SK-N-SH (cell line): ENCODE data around the gene ZDHHC21.

Experiments
- GABPA ChIP-seq: IDR thresholded peaks from 2 replicates; pipeline ENCODE4 v1.4.0; 2012; ENCODE audit warnings: low read depth, mild to moderate bottlenecking
- MXI1 ChIP-seq: IDR thresholded peaks from 2 replicates; pipeline ENCODE4 v1.6.1; 2012; ENCODE audit warnings: mild to moderate bottlenecking, low read depth, low read length, improper control_type of control experiment
- RAD21 ChIP-seq: IDR thresholded peaks from 2 replicates; pipeline ENCODE4 v1.6.1; 2012; ENCODE audit warnings: mild to moderate bottlenecking, low read length
- RFX5 ChIP-seq: IDR thresholded peaks from 2 replicates; pipeline ENCODE4 v1.6.1; 2012; ENCODE audit warnings: mild to moderate bottlenecking, improper control_type of control experiment, low read length
- SIN3A ChIP-seq: IDR thresholded peaks from 2 replicates; pipeline ENCODE4 v1.6.1; 2012; ENCODE audit warnings: low read depth, mild to moderate bottlenecking, low read length, moderate library complexity, borderline replicate concordance
- YY1 ChIP-seq: IDR thresholded peaks from 2 replicates; pipeline ENCODE4 v1.4.0; 2012; ENCODE audit warnings: low read depth, mild to moderate bottlenecking
- TF ChIP-seq, protein P1 (sequence below): IDR thresholded peaks from 2 replicates; pipeline ENCODE4 v1.4.0; 2012; ENCODE audit warnings: low read depth, borderline replicate concordance
- TF ChIP-seq, protein P2 (sequence below): fragments of 200-600 bp; sonication (generic); IDR thresholded peaks from 2 replicates; pipeline ENCODE4 v1.6.1; 2017; ENCODE audit warnings: antibody characterized with exemption, mild to moderate bottlenecking, moderate library complexity
- TF ChIP-seq, protein P3 (sequence below): fragments of 150-350 bp; IDR thresholded peaks from 2 replicates; pipeline ENCODE4 v1.6.1; 2017; ENCODE audit warnings: antibody characterized with exemption, low read length, low read depth, borderline replicate concordance
- TF ChIP-seq, protein P4 (sequence below): fragments of 150-350 bp; IDR thresholded peaks from 2 replicates; pipeline ENCODE4 v1.6.1; 2016; ENCODE audit warnings: mild to moderate bottlenecking, low read depth, low read length
- TF ChIP-seq, protein P5 (sequence below): IDR thresholded peaks from 2 replicates; pipeline ENCODE4 v1.4.0; 2012; ENCODE audit warnings: low read depth
- TF ChIP-seq, protein P6 (sequence below): IDR thresholded peaks from 2 replicates; pipeline ENCODE4 v1.6.1; 2012; ENCODE audit warnings: mild to moderate bottlenecking, low read depth, low read length, moderate library complexity
- TF ChIP-seq, protein P7 (sequence below): IDR thresholded peaks from 2 replicates; pipeline ENCODE4 v1.4.0; 2012; ENCODE audit warnings: low read depth, borderline replicate concordance

DNA sequence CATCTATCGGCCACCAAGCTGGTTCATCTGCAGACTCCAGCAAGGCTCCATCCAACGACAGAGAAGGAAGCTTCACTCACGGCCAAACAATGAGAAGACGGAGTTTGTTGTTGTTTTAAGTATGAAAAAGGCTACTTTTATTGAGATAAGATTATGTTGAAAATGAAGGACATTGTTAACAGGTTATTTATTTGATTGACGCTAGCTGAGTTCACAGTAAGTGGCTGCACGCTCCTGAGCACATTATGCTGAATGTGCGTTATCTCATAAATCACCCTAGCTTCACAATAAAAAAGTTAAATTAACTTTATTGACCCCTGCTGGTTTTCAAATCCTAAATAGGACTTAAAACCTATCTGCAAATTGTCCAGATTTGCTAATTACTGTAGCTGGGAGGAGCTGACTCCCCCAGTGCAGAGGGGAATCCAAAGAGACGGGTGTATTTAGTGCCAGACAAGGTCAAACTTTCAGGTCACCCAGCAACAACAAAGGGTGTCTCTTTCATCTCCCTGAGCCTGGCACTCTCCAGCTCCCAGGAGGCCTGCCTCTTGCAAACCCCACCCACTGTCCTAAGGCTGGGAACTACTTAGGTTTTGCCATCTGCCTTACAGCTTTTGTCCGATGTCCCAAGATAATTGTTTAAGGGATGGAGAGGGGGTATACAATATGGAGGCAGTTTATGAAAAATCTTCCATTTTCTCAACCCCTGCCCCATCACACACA lies 129.2 kb downstream of the ZDHHC21 start:
- TF ChIP-seq, protein P1, sequence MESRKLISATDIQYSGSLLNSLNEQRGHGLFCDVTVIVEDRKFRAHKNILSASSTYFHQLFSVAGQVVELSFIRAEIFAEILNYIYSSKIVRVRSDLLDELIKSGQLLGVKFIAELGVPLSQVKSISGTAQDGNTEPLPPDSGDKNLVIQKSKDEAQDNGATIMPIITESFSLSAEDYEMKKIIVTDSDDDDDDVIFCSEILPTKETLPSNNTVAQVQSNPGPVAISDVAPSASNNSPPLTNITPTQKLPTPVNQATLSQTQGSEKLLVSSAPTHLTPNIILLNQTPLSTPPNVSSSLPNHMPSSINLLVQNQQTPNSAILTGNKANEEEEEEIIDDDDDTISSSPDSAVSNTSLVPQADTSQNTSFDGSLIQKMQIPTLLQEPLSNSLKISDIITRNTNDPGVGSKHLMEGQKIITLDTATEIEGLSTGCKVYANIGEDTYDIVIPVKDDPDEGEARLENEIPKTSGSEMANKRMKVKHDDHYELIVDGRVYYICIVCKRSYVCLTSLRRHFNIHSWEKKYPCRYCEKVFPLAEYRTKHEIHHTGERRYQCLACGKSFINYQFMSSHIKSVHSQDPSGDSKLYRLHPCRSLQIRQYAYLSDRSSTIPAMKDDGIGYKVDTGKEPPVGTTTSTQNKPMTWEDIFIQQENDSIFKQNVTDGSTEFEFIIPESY, result no peak
- TF ChIP-seq RFX5 (no peak), RAD21 (no peak), MXI1 (no peak), SIN3A (no peak), YY1 (no peak), GABPA (no peak)
- TF ChIP-seq, protein P2, sequence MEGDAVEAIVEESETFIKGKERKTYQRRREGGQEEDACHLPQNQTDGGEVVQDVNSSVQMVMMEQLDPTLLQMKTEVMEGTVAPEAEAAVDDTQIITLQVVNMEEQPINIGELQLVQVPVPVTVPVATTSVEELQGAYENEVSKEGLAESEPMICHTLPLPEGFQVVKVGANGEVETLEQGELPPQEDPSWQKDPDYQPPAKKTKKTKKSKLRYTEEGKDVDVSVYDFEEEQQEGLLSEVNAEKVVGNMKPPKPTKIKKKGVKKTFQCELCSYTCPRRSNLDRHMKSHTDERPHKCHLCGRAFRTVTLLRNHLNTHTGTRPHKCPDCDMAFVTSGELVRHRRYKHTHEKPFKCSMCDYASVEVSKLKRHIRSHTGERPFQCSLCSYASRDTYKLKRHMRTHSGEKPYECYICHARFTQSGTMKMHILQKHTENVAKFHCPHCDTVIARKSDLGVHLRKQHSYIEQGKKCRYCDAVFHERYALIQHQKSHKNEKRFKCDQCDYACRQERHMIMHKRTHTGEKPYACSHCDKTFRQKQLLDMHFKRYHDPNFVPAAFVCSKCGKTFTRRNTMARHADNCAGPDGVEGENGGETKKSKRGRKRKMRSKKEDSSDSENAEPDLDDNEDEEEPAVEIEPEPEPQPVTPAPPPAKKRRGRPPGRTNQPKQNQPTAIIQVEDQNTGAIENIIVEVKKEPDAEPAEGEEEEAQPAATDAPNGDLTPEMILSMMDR, result no peak
- TF ChIP-seq, protein P3, sequence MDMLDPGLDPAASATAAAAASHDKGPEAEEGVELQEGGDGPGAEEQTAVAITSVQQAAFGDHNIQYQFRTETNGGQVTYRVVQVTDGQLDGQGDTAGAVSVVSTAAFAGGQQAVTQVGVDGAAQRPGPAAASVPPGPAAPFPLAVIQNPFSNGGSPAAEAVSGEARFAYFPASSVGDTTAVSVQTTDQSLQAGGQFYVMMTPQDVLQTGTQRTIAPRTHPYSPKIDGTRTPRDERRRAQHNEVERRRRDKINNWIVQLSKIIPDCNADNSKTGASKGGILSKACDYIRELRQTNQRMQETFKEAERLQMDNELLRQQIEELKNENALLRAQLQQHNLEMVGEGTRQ, result no peak
- TF ChIP-seq, protein P4, sequence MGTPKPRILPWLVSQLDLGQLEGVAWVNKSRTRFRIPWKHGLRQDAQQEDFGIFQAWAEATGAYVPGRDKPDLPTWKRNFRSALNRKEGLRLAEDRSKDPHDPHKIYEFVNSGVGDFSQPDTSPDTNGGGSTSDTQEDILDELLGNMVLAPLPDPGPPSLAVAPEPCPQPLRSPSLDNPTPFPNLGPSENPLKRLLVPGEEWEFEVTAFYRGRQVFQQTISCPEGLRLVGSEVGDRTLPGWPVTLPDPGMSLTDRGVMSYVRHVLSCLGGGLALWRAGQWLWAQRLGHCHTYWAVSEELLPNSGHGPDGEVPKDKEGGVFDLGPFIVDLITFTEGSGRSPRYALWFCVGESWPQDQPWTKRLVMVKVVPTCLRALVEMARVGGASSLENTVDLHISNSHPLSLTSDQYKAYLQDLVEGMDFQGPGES, result no peak
- TF ChIP-seq, protein P5, sequence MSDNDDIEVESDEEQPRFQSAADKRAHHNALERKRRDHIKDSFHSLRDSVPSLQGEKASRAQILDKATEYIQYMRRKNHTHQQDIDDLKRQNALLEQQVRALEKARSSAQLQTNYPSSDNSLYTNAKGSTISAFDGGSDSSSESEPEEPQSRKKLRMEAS, result no peak
- TF ChIP-seq, protein P6, sequence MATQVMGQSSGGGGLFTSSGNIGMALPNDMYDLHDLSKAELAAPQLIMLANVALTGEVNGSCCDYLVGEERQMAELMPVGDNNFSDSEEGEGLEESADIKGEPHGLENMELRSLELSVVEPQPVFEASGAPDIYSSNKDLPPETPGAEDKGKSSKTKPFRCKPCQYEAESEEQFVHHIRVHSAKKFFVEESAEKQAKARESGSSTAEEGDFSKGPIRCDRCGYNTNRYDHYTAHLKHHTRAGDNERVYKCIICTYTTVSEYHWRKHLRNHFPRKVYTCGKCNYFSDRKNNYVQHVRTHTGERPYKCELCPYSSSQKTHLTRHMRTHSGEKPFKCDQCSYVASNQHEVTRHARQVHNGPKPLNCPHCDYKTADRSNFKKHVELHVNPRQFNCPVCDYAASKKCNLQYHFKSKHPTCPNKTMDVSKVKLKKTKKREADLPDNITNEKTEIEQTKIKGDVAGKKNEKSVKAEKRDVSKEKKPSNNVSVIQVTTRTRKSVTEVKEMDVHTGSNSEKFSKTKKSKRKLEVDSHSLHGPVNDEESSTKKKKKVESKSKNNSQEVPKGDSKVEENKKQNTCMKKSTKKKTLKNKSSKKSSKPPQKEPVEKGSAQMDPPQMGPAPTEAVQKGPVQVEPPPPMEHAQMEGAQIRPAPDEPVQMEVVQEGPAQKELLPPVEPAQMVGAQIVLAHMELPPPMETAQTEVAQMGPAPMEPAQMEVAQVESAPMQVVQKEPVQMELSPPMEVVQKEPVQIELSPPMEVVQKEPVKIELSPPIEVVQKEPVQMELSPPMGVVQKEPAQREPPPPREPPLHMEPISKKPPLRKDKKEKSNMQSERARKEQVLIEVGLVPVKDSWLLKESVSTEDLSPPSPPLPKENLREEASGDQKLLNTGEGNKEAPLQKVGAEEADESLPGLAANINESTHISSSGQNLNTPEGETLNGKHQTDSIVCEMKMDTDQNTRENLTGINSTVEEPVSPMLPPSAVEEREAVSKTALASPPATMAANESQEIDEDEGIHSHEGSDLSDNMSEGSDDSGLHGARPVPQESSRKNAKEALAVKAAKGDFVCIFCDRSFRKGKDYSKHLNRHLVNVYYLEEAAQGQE, result no peak
- TF ChIP-seq, protein P7, sequence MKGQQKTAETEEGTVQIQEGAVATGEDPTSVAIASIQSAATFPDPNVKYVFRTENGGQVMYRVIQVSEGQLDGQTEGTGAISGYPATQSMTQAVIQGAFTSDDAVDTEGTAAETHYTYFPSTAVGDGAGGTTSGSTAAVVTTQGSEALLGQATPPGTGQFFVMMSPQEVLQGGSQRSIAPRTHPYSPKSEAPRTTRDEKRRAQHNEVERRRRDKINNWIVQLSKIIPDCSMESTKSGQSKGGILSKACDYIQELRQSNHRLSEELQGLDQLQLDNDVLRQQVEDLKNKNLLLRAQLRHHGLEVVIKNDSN, result no peak
